GM23338 (cell line): ENCODE measurements around the gene STON1. TPM values are rescaled to one million over a fixed set of nuclear protein-coding genes. Genes with fewer than 3 reads are reported as not detected.

Experiments
- ATAC-seq: fragments of 200-7000 bp; cut with Tn5 transposase; 3 replicates; pipeline ENCODE4 v1.9.1; 2020
- DNase-seq: peaks from one replicate; pipeline ENCODE4 v3.0.0-alpha.2; 2015; ENCODE audit warnings: low spot score
- H2AFZ ChIP-seq: fragments of 200-600 bp; sonication (generic); 2 replicates; pipeline ENCODE4 v1.8.0; 2016; ENCODE audit warnings: antibody characterized with exemption, mild to moderate bottlenecking, moderate library complexity
- H3F3A ChIP-seq: fragments of 200-600 bp; sonication (generic); replicated peaks from 2 replicates; pipeline ENCODE4 v1.8.0; 2017; ENCODE audit warnings: antibody characterized with exemption, mixed run types, low read depth
- H3K27ac ChIP-seq: fragments of 200-600 bp; sonication (generic); 2 replicates; pipeline ENCODE4 v1.6.1; 2016; ENCODE audit warnings: low read depth
- H3K27me3 ChIP-seq: fragments of 200-600 bp; sonication (generic); 2 replicates; pipeline ENCODE4 v1.8.0; 2016; ENCODE audit warnings: mild to moderate bottlenecking, mixed run types, moderate library complexity; ENCODE audit not compliant: insufficient read depth
- H3K36me3 ChIP-seq: fragments of 200-600 bp; sonication (generic); 2 replicates; pipeline ENCODE4 v1.8.0; 2016; ENCODE audit warnings: mild to moderate bottlenecking; ENCODE audit not compliant: insufficient read depth
- H3K4me1 ChIP-seq: fragments of 200-600 bp; sonication (generic); 2 replicates; pipeline ENCODE4 v1.8.0; 2016; ENCODE audit warnings: mild to moderate bottlenecking, moderate library complexity; ENCODE audit not compliant: insufficient read depth
- H3K4me2 ChIP-seq: fragments of 200-600 bp; sonication (generic); 2 replicates; pipeline ENCODE4 v1.7.1; 2017; ENCODE audit warnings: mixed run types
- H3K4me3 ChIP-seq: fragments of 200-600 bp; sonication (generic); 2 replicates; pipeline ENCODE4 v1.6.1; 2016; ENCODE audit warnings: mixed run types
- H3K79me2 ChIP-seq: fragments of 200-600 bp; sonication (generic); replicated peaks from 2 replicates; pipeline ENCODE4 v1.8.0; 2017; ENCODE audit warnings: mild to moderate bottlenecking; ENCODE audit not compliant: insufficient read depth
- H3K9me2 ChIP-seq: fragments of 200-600 bp; sonication (generic); 2 replicates; pipeline ENCODE4 v1.8.0; 2017; ENCODE audit not compliant: insufficient read depth
- H4K20me1 ChIP-seq: fragments of 200-600 bp; sonication (generic); replicated peaks from 2 replicates; pipeline ENCODE4 v1.8.0; 2017; ENCODE audit warnings: mild to moderate bottlenecking; ENCODE audit not compliant: insufficient read depth
- H3K27ac Mint-ChIP-seq: 2 replicates; pipeline ENCODE4 v1.8.0; 2020; ENCODE audit warnings: inconsistent platforms, mild to moderate bottlenecking, moderate library complexity, mixed read lengths
- H3K27me3 Mint-ChIP-seq: 3 replicates; pipeline ENCODE4 v1.8.0; 2022; ENCODE audit warnings: low read depth, mild to moderate bottlenecking, moderate library complexity, mixed read lengths, inconsistent platforms; ENCODE audit not compliant: insufficient read depth, poor library complexity
- H3K36me3 Mint-ChIP-seq: 3 replicates; pipeline ENCODE4 v1.8.0; 2021; ENCODE audit warnings: low read depth, mild to moderate bottlenecking, inconsistent platforms, moderate library complexity, mixed read lengths
- H3K4me1 Mint-ChIP-seq: 3 replicates; pipeline ENCODE4 v1.8.0; 2020; ENCODE audit warnings: mild to moderate bottlenecking, inconsistent platforms, mixed read lengths
- H3K4me3 Mint-ChIP-seq: 3 replicates; pipeline ENCODE4 v1.8.0; 2021; ENCODE audit warnings: moderate library complexity, mild to moderate bottlenecking, inconsistent platforms, mixed read lengths
- H3K9me3 Mint-ChIP-seq: 3 replicates; pipeline ENCODE4 v1.8.0; 2020; ENCODE audit warnings: moderate library complexity, mild to moderate bottlenecking, inconsistent platforms, mixed read lengths
- CREB1 ChIP-seq: fragments of 250-450 bp; sonication (Bioruptor Pico); IDR thresholded peaks from 2 replicates; pipeline ENCODE4 v1.5.0; 2020; ENCODE audit warnings: low read depth, mild to moderate bottlenecking, moderate library complexity
- CTCF ChIP-seq, 2 experiments: fragments of 200-600 bp in 1 of 2; sonication (generic) in 1 of 2; conservative IDR thresholded peaks; 2 replicates each; pipeline versions ENCODE4 v1.5.1 to v1.6.1; 2016 to 2017; ENCODE audit warnings: antibody characterized with exemption in 2 of 2, low read depth in 2 of 2, mild to moderate bottlenecking in 2 of 2, moderate library complexity in 1 of 2
- EZH2 ChIP-seq: fragments of 200-600 bp; sonication (generic); IDR thresholded peaks from one replicate; pipeline ENCODE4 v1.8.0; 2017; ENCODE audit warnings: antibody characterized with exemption, mild to moderate bottlenecking, low read depth; ENCODE audit not compliant: unreplicated experiment
- EZH2phosphoT487 ChIP-seq: fragments of 200-600 bp; sonication (generic); IDR thresholded peaks from one replicate; pipeline ENCODE4 v1.8.1; 2018; ENCODE audit warnings: antibody characterized with exemption; ENCODE audit not compliant: unreplicated experiment
- JUNB ChIP-seq: IDR thresholded peaks from one replicate; pipeline ENCODE4 v1.6.1; 2016; ENCODE audit warnings: antibody characterized with exemption; ENCODE audit not compliant: unreplicated experiment
- NANOG ChIP-seq: IDR thresholded peaks from 2 replicates; pipeline ENCODE4 v1.6.1; 2016; ENCODE audit warnings: antibody characterized with exemption, borderline replicate concordance
- POLR2AphosphoS5 ChIP-seq: IDR thresholded peaks from 2 replicates; pipeline ENCODE4 v1.6.1; 2016; ENCODE audit warnings: antibody characterized with exemption, low read depth
- REST ChIP-seq: IDR thresholded peaks from one replicate; pipeline ENCODE4 v1.6.1; 2018; ENCODE audit warnings: antibody characterized with exemption; ENCODE audit not compliant: unreplicated experiment
- ZNF114 ChIP-seq: fragments of 250-450 bp; sonication (Bioruptor Pico); IDR thresholded peaks from 2 replicates; pipeline ENCODE4 v1.5.0; 2020; ENCODE audit warnings: mild to moderate bottlenecking, moderate library complexity
- ZNF331 ChIP-seq: fragments of 250-450 bp; sonication (Bioruptor Pico); IDR thresholded peaks from 2 replicates; pipeline ENCODE4 v1.5.0; 2020; ENCODE audit warnings: low read depth, mild to moderate bottlenecking, moderate library complexity
- polyA plus RNA-seq: library from polyadenylated mRNA; unstranded; fragments of >200 nt; fragmentation: Nextera tagmentation; extraction: Ambion mirVana; gene quantifications from 2 replicates; pipeline ENCODE4 v1.2.1, GENCODE V29; 2016
- total RNA-seq: library from RNA; depleted of rRNA; stranded (reverse); fragments of >200 nt; shearing (Covaris generic); gene quantifications from 2 replicates; pipeline ENCODE4 v1.2.3, GENCODE V29; 2014
- TF ChIP-seq, protein P1 (sequence below): IDR thresholded peaks from 2 replicates; pipeline ENCODE4 v1.6.1; 2016; ENCODE audit warnings: antibody characterized with exemption

Gene STON1
- total and polyA plus RNA-seq, 2 experiments from 2014 or later, result 5.4 to 14.4 TPM

GRCh38 chr2:48483916-48484315 is 46.0 kb upstream of the STON1 start (continued):
- TF ChIP-seq CTCF (conservative IDR thresholded peaks at IDR 0.05; ENCODE audit: low read depth in 2 of 2) (no peak), ZNF114 (CRISPR knock-in tag) (no peak), JUNB (no peak)

GRCh38 chr2:48488545-48488944 is 41.4 kb upstream of the STON1 start:
- Histone ChIP-seq H3K79me2 (no peaks in the 10 kb centered on the region), H3K27me3 (no peaks in the 10 kb centered on the region), H3F3A (no peaks in the 10 kb centered on the region), H3K36me3 (peaks cover 13% of the 10 kb centered on the region), H3K4me3 (no peak overlapping the region), H4K20me1 (no peaks in the 10 kb centered on the region), H3K4me2 (no peak overlapping the region), H2AFZ (no peak overlapping the region), H3K4me1 (no peaks in the 10 kb centered on the region), H3K27ac (no peak overlapping the region), H3K9me2 (no peaks in the 10 kb centered on the region)
- ATAC-seq (no peak), DNase-seq (no peak)
- no peaks in the 10 kb centered on the region for H3K9me3 Mint-ChIP-seq
- H3K36me3 Mint-ChIP-seq, result peaks cover 15% of the 10 kb centered on the region; the same call in 2 of the 3 replicates
- H3K4me1 Mint-ChIP-seq, result no peaks in the 10 kb centered on the region
- no peak overlapping the region for H3K27ac Mint-ChIP-seq
- H3K27me3 Mint-ChIP-seq, result no peaks in the 10 kb centered on the region
- no peak overlapping the region for H3K4me3 Mint-ChIP-seq
- TF ChIP-seq POLR2AphosphoS5 (no peak), EZH2phosphoT487 (no peak), CREB1 (CRISPR knock-in tag) (no peak), ZNF331 (no peak), REST (no peak), JUNB (no peak), NANOG (no peak), CTCF (conservative IDR thresholded peaks at IDR 0.05; ENCODE audit: low read depth in 2 of 2) (no peak), EZH2 (no peak)
- TF ChIP-seq, protein P1, sequence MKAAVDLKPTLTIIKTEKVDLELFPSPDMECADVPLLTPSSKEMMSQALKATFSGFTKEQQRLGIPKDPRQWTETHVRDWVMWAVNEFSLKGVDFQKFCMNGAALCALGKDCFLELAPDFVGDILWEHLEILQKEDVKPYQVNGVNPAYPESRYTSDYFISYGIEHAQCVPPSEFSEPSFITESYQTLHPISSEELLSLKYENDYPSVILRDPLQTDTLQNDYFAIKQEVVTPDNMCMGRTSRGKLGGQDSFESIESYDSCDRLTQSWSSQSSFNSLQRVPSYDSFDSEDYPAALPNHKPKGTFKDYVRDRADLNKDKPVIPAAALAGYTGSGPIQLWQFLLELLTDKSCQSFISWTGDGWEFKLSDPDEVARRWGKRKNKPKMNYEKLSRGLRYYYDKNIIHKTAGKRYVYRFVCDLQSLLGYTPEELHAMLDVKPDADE, result no peak
